GM23338 (cell line): ENCODE measurements around the gene SLC8A1.

ENCODE experiments used
- EZH2 ChIP-seq: fragments of 200-600 bp; sonication (generic); IDR thresholded peaks from one replicate; pipeline ENCODE4 v1.8.0; 2017; ENCODE audit warnings: antibody characterized with exemption, mild to moderate bottlenecking, low read depth; ENCODE audit not compliant: unreplicated experiment
- STAT1 ChIP-seq: IDR thresholded peaks from one replicate; pipeline ENCODE4 v1.6.1; 2016; ENCODE audit warnings: antibody characterized with exemption; ENCODE audit not compliant: unreplicated experiment
- TF ChIP-seq, protein P1 (sequence below), 2 experiments: fragments of 200-600 bp in 1 of 2; sonication (generic) in 1 of 2; conservative IDR thresholded peaks; 2 replicates each; pipeline versions ENCODE4 v1.5.1 to v1.6.1; 2016 to 2017; ENCODE audit warnings: antibody characterized with exemption in 2 of 2, low read depth in 2 of 2, mild to moderate bottlenecking in 2 of 2, moderate library complexity in 1 of 2
- TF ChIP-seq, protein P2 (sequence below): IDR thresholded peaks from one replicate; pipeline ENCODE4 v1.6.1; 2018; ENCODE audit warnings: antibody characterized with exemption; ENCODE audit not compliant: unreplicated experiment

DNA sequence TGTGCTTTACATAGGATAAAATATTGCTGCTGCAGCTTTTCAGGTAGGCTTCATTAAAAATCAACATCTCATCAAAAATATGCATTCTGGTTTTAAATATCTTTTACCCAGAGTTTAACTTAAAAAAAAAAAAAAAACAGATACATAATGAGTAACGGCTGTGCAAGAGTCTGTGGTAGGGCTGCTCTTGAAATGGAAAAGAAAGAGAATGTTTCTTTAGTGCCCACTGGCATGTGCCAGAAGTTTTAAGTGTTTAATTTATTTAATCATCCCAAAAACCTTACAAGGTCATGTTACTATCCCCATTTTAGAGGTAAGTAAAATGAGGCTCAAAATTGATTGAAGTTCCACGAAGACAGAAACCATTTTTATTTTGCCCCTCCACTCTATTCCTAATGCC, 92.1 kb downstream of the SLC8A1 start:
- TF ChIP-seq EZH2 (no peak), STAT1 (no peak)
- TF ChIP-seq, protein P1, sequence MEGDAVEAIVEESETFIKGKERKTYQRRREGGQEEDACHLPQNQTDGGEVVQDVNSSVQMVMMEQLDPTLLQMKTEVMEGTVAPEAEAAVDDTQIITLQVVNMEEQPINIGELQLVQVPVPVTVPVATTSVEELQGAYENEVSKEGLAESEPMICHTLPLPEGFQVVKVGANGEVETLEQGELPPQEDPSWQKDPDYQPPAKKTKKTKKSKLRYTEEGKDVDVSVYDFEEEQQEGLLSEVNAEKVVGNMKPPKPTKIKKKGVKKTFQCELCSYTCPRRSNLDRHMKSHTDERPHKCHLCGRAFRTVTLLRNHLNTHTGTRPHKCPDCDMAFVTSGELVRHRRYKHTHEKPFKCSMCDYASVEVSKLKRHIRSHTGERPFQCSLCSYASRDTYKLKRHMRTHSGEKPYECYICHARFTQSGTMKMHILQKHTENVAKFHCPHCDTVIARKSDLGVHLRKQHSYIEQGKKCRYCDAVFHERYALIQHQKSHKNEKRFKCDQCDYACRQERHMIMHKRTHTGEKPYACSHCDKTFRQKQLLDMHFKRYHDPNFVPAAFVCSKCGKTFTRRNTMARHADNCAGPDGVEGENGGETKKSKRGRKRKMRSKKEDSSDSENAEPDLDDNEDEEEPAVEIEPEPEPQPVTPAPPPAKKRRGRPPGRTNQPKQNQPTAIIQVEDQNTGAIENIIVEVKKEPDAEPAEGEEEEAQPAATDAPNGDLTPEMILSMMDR (conservative IDR thresholded peaks at IDR 0.05; ENCODE audit: low read depth in 2 of 2), result no peak
- TF ChIP-seq, protein P2, sequence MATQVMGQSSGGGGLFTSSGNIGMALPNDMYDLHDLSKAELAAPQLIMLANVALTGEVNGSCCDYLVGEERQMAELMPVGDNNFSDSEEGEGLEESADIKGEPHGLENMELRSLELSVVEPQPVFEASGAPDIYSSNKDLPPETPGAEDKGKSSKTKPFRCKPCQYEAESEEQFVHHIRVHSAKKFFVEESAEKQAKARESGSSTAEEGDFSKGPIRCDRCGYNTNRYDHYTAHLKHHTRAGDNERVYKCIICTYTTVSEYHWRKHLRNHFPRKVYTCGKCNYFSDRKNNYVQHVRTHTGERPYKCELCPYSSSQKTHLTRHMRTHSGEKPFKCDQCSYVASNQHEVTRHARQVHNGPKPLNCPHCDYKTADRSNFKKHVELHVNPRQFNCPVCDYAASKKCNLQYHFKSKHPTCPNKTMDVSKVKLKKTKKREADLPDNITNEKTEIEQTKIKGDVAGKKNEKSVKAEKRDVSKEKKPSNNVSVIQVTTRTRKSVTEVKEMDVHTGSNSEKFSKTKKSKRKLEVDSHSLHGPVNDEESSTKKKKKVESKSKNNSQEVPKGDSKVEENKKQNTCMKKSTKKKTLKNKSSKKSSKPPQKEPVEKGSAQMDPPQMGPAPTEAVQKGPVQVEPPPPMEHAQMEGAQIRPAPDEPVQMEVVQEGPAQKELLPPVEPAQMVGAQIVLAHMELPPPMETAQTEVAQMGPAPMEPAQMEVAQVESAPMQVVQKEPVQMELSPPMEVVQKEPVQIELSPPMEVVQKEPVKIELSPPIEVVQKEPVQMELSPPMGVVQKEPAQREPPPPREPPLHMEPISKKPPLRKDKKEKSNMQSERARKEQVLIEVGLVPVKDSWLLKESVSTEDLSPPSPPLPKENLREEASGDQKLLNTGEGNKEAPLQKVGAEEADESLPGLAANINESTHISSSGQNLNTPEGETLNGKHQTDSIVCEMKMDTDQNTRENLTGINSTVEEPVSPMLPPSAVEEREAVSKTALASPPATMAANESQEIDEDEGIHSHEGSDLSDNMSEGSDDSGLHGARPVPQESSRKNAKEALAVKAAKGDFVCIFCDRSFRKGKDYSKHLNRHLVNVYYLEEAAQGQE, result no peak
